ENCODE data around the gene APLN. TPM values are rescaled to one million over a fixed set of nuclear protein-coding genes. Genes with fewer than 3 reads are reported as not detected.
A peak's percentile ranks its signal among the peaks of the same experiment; 100 is the strongest.

The APLN gene
- total RNA-seq, 6 donors from 2014 or later, result 0.49 to 14.2 (median 1.7) TPM; not detected in 1

DNA sequence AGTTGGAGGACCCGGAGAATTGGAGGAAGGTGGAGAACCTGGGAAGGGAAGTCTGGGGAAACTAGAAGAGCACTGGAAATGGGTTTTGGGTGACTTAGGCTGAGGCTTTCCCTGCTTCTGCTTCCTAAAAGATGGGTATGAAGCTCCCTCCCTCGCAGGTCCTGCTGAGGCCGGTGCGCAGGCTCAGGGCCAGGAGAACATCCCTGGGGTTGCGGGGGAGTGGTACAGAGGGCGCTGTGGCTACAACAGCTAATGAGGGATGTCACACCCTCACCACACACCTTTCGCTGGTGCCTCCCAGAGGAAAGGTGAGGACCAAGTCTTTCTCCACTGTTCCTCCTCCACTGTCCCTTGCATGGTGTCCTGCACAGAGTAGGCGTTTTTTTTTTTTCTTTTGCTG lies 15.8 kb downstream of the APLN start:
- ATAC-seq (ENCODE audit: low FRiP score in 2 of 2) (no peak), DNase-seq (no peak)
- Histone ChIP-seq H3K9me3 (peaks cover 0 to 6% (median 0%) of the 10 kb centered on the region in 4 donors), H3K27me3 (no peaks in the 10 kb centered on the region), H3K36me3 (no peaks in the 10 kb centered on the region), H3K4me3 (no peak overlapping the region), H3K4me1 (peaks cover 0 to 4% (median 1%) of the 10 kb centered on the region in 4 donors), H3K27ac (no peak overlapping the region)
- no peak for TF ChIP-seq POLR2A (IDR thresholded peaks at IDR 0.05)
- TF ChIP-seq POLR2AphosphoS5 (IDR thresholded peaks at IDR 0.05), result no peak
- TF ChIP-seq EP300 (IDR thresholded peaks at IDR 0.05), result no peak
- TF ChIP-seq, protein P1, sequence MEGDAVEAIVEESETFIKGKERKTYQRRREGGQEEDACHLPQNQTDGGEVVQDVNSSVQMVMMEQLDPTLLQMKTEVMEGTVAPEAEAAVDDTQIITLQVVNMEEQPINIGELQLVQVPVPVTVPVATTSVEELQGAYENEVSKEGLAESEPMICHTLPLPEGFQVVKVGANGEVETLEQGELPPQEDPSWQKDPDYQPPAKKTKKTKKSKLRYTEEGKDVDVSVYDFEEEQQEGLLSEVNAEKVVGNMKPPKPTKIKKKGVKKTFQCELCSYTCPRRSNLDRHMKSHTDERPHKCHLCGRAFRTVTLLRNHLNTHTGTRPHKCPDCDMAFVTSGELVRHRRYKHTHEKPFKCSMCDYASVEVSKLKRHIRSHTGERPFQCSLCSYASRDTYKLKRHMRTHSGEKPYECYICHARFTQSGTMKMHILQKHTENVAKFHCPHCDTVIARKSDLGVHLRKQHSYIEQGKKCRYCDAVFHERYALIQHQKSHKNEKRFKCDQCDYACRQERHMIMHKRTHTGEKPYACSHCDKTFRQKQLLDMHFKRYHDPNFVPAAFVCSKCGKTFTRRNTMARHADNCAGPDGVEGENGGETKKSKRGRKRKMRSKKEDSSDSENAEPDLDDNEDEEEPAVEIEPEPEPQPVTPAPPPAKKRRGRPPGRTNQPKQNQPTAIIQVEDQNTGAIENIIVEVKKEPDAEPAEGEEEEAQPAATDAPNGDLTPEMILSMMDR (IDR thresholded peaks at IDR 0.05), result no peak
- WGBS, 2 donors, result 77 to 91% methylated on average over 8 of the region's 8 CpGs

DNA sequence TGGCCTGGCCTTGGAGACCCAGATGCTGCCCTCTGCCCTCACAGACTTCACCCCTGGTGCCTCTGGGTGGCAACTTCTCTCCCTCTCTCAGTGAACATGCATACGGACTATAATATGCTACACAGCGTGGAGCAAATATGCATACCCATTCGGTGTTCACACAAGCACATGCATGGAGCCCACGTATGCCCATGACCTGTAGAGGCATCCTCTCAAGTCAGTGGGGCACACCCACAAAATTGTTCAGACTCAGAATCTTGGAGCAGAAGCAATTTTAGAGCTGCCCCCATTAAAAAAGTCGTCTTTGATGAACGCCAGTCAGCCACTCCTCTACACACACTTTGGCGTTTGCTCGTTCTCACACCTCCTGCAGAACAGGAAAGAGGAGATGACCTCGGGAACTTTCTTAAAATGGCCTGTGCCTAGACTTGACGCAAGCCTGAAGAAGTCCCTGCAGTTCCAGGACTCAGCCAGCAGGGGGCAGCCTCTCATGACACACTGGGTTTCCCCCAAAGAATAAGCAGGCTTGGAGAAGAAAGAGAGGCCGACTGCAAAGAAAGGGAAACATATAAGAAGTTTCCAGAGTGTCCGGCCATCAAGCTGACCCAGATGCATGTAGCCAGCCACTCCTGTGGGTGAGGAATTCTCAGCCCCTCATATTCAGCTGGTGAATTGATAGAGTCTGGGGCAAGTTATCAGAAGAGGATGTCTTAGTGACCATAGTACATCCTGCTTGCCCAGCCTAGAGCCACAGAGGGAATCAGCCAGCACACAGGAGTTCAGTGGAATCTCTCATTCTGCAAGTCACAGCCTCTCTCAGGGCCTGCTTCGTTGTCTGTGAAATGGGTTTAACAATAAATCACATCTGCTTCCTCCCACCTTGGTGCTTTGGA lies 17.3 kb downstream of the APLN start:
- peak in 1 of 2 donors; percentile 75 for DNase-seq
- H3K4me3 ChIP-seq, result no peak overlapping the region
- H3K27ac ChIP-seq, result no peak overlapping the region
- peaks cover 0 to 4% (median 1%) of the 10 kb centered on the region in 4 donors for H3K4me1 ChIP-seq
- 7 to 29% methylated on average over 4 to 13 of the region's 13 CpGs for WGBS, 2 donors
- H3K27me3 ChIP-seq, result no peaks in the 10 kb centered on the region
- TF ChIP-seq POLR2A (IDR thresholded peaks at IDR 0.05) (no peak), EP300 (IDR thresholded peaks at IDR 0.05) (no peak), POLR2AphosphoS5 (IDR thresholded peaks at IDR 0.05) (no peak)
- TF ChIP-seq, protein P1 (IDR thresholded peaks at IDR 0.05), result peak; percentile 82 to 91 (median 84)
- no peaks in the 10 kb centered on the region for H3K36me3 ChIP-seq
- peaks cover 0 to 6% (median 0%) of the 10 kb centered on the region in 4 donors for H3K9me3 ChIP-seq
- peak; percentile 65 to 88 for ATAC-seq (ENCODE audit: low FRiP score in 2 of 2)

DNA sequence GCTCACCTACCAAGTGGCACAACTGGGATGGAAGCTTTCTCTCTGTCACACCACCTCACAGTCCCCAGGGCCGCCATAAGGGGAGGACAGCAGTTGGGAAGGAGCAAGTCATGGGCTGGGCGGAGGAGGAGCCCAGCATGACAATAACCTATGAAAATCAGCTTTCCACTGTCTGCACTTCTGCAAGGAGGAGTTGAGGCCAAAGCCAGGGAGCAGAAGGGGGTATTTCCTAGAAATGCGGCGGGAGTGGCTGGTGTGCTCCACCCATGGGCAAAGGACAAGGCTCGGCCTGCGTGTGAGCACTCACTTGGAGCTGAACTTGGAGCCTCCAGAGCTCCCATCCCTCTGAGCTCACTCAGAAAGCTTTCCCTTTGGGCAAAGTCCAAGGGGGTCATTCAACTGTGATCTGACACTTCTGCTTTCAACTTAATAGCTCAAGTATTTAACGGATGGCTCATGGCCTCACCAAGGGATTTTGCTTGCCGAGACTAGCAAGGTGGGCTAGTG lies 18.5 kb downstream of the APLN start:
- no peak overlapping the region for H3K4me3 ChIP-seq
- H3K27me3 ChIP-seq, result no peaks in the 10 kb centered on the region
- ATAC-seq (ENCODE audit: low FRiP score in 2 of 2), result peak in 1 of 2 donors; percentile 73
- peaks cover 0 to 4% (median 1%) of the 10 kb centered on the region in 4 donors for H3K4me1 ChIP-seq
- peaks cover 0 to 2% (median 0%) of the 10 kb centered on the region in 4 donors for H3K9me3 ChIP-seq
- DNase-seq, result no peak
- no peak overlapping the region for H3K27ac ChIP-seq
- TF ChIP-seq POLR2AphosphoS5 (IDR thresholded peaks at IDR 0.05) (no peak), POLR2A (IDR thresholded peaks at IDR 0.05) (no peak)
- no peaks in the 10 kb centered on the region for H3K36me3 ChIP-seq
- WGBS, 2 donors, result 78 to 84% methylated on average over 5 to 8 of the region's 8 CpGs

DNA sequence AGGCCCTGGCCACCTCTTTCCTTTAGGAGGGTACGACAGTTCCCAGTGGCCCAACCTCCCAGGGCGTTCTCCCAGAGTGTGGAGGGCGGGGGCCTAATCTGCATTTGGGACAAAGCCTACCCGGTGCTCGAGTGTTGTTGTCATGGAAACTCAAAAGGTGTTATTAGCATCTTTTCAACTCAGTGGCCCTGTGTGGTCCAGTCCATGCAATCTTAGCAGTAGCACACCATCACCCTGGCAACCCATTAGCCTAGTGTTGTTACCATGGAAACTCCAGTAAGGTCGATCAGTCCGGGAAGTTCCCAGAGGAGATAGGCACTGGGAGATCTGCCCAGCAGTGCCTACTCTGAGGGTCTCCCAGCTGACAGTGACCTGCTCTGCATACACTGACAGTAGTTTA lies 20.2 kb downstream of the APLN start:
- no peak overlapping the region for H3K4me3 ChIP-seq
- TF ChIP-seq POLR2A (IDR thresholded peaks at IDR 0.05) (no peak), POLR2AphosphoS5 (IDR thresholded peaks at IDR 0.05) (no peak), EP300 (IDR thresholded peaks at IDR 0.05) (no peak)
- TF ChIP-seq, protein P1 (IDR thresholded peaks at IDR 0.05), result no peak
- WGBS, 2 donors, result 82% methylated on average over 2 to 7 of the region's 7 CpGs
- peaks cover 0 to 4% (median 1%) of the 10 kb centered on the region in 4 donors for H3K4me1 ChIP-seq
- H3K36me3 ChIP-seq, result no peaks in the 10 kb centered on the region
- ATAC-seq (ENCODE audit: low FRiP score in 2 of 2) (no peak), DNase-seq (no peak)
- H3K27me3 ChIP-seq, result no peaks in the 10 kb centered on the region
- no peak overlapping the region for H3K27ac ChIP-seq
- no peaks in the 10 kb centered on the region for H3K9me3 ChIP-seq

DNA sequence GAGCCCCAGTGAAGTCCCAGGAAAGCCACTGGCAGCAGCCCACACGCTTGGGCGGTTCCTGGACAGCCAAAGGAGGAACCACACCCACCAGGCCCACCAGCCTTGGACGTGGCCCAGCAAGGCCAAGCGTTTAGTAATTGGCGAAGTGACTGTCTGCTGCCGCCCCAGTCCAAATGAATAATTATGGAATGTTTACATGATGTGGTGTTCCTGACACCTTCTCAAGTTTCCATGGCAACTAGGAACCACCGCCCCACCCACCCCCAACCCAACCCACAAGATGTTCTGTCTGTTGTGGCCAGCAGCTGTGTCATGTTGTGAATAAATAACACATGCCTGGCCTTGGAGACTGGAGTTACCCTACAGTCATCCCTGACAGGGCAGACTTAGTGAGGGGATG lies 22.3 kb downstream of the APLN start:
- Histone ChIP-seq H3K36me3 (no peaks in the 10 kb centered on the region), H3K9me3 (no peaks in the 10 kb centered on the region), H3K27me3 (no peaks in the 10 kb centered on the region), H3K4me1 (peaks cover 0 to 4% (median 0%) of the 10 kb centered on the region in 4 donors), H3K27ac (no peak overlapping the region), H3K4me3 (no peak overlapping the region)
- no peak for DNase-seq
- 20 to 60% methylated on average over 2 to 7 of the region's 7 CpGs for WGBS, 2 donors
- peak in 1 of 2 donors; percentile 78 for ATAC-seq (ENCODE audit: low FRiP score in 2 of 2)
- no peak for TF ChIP-seq POLR2AphosphoS5 (IDR thresholded peaks at IDR 0.05)
- TF ChIP-seq POLR2A (IDR thresholded peaks at IDR 0.05), result no peak
